Tibial nerve (tissue), 4 donors: Measurements from ENCODE around the gene ITGB1. TPM values are rescaled to one million over a fixed set of nuclear protein-coding genes. Genes with fewer than 3 reads are reported as not detected.

Source experiments
- DNase-seq, 2 donors: peaks; one replicate each; pipeline ENCODE4 v3.0.0-alpha.2; 2019; ENCODE audit warnings: low spot score in 2 of 2
- H3K27ac ChIP-seq, 4 donors: fragments of 200-600 bp; sonication (generic) in 3 of 4; one replicate each; pipeline ENCODE4 v1.5.1; 2017 to 2019; ENCODE audit warnings: mild to moderate bottlenecking in 1 of 4
- H3K27me3 ChIP-seq, 2 donors: fragments of 200-600 bp; sonication (generic) in 1 of 2; one replicate each; pipeline versions ENCODE4 v1.5.1 to v1.6.0; 2017 to 2019
- H3K36me3 ChIP-seq, 3 donors: fragments of 200-600 bp; sonication (generic); one replicate each; pipeline ENCODE4 v1.5.1; 2018 to 2019
- H3K4me1 ChIP-seq, 4 donors: fragments of 200-600 bp; sonication (generic) in 3 of 4; one replicate each; pipeline ENCODE4 v1.5.1; 2017 to 2019
- H3K4me3 ChIP-seq, 4 donors: fragments of 200-600 bp; sonication (generic) in 3 of 4; one replicate each; pipeline ENCODE4 v1.5.1; 2017 to 2019; ENCODE audit warnings: mild to moderate bottlenecking in 1 of 4, moderate library complexity in 1 of 4
- H3K9me3 ChIP-seq, 4 donors: fragments of 200-600 bp; sonication (generic) in 3 of 4; one replicate each; pipeline ENCODE4 v1.5.1; 2017 to 2019
- CTCF ChIP-seq, 5 experiments: fragments of 200-600 bp in 3 of 5; fragments of 450-650 bp in 2 of 5; sonication (generic) in 3 of 5; IDR thresholded peaks; one replicate each; pipeline ENCODE4 v1.5.1; 2016 to 2019; ENCODE audit warnings: antibody characterized with exemption in 5 of 5, mild to moderate bottlenecking in 3 of 5, moderate library complexity in 2 of 5
- EP300 ChIP-seq, 2 donors: sonication (generic); formaldehyde crosslinking; IDR thresholded peaks; one replicate each; pipeline ENCODE4 v1.6.1; 2017; ENCODE audit warnings: antibody characterized with exemption in 2 of 2, mild to moderate bottlenecking in 1 of 2
- POLR2A ChIP-seq, 2 donors: fragments of 450-650 bp; IDR thresholded peaks; one replicate each; pipeline ENCODE4 v1.6.1; 2017; ENCODE audit warnings: antibody characterized with exemption in 2 of 2, mild to moderate bottlenecking in 2 of 2, moderate library complexity in 2 of 2
- WGBS, 2 donors: methylation state at CpG; one replicate each; pipeline ENCODE4 v1.1.5; 2018; 5-methylcytosine and 5-hydroxymethylcytosine counted together
- total RNA-seq, 4 donors: library from RNA; depleted of rRNA; stranded (reverse); fragments of >200 nt; gene quantifications; one replicate each; pipeline ENCODE4 v1.1.0, GENCODE V29; 2016

ITGB1 gene
- total RNA-seq, 4 donors from 2014 or later: 288 to 483 (median 404) TPM

- no peak for TF ChIP-seq CTCF (IDR thresholded peaks at IDR 0.05)
- no peak for TF ChIP-seq EP300 (IDR thresholded peaks at IDR 0.05)
- TF ChIP-seq POLR2A (IDR thresholded peaks at IDR 0.05): no peak
- Histone ChIP-seq H3K27ac (no peak overlapping the region), H3K36me3 (no peaks in the 10 kb centered on the region), H3K27me3 (no peaks in the 10 kb centered on the region), H3K4me3 (no peak overlapping the region), H3K9me3 (no peaks in the 10 kb centered on the region), H3K4me1 (no peaks in the 10 kb centered on the region)
- DNase-seq: no peak
Measured at GRCh38 chr10:32878646-32879045, 79.4 kb downstream of the ITGB1 start.

- no peaks in the 10 kb centered on the region for H3K9me3 ChIP-seq
- H3K27me3 ChIP-seq: no peaks in the 10 kb centered on the region
- DNase-seq: no peak
- H3K4me1 ChIP-seq: no peaks in the 10 kb centered on the region
- no peak overlapping the region for H3K27ac ChIP-seq
- H3K4me3 ChIP-seq: no peak overlapping the region
- TF ChIP-seq EP300 (IDR thresholded peaks at IDR 0.05) (no peak), POLR2A (IDR thresholded peaks at IDR 0.05) (no peak), CTCF (IDR thresholded peaks at IDR 0.05) (no peak)
- no peaks in the 10 kb centered on the region for H3K36me3 ChIP-seq
Measured at GRCh38 chr10:32877915-32878314, 80.1 kb downstream of the ITGB1 start.

- no peaks in the 10 kb centered on the region for H3K4me1 ChIP-seq
- TF ChIP-seq POLR2A (IDR thresholded peaks at IDR 0.05): no peak
- TF ChIP-seq CTCF (IDR thresholded peaks at IDR 0.05): no peak
- no peak for TF ChIP-seq EP300 (IDR thresholded peaks at IDR 0.05)
- DNase-seq: no peak
- H3K27ac ChIP-seq: no peak overlapping the region
- no peak overlapping the region for H3K4me3 ChIP-seq
- H3K9me3 ChIP-seq: peaks cover 0 to 4% (median 2%) of the 10 kb centered on the region in 4 donors
- no peaks in the 10 kb centered on the region for H3K27me3 ChIP-seq
- 82 to 90% methylated on average over 1 of the region's 1 CpG for WGBS, 2 donors
- no peaks in the 10 kb centered on the region for H3K36me3 ChIP-seq
Measured at GRCh38 chr10:32865170-32865569, 92.9 kb downstream of the ITGB1 start.

GRCh38 chr10:32854435-32854834 is 103.6 kb downstream of the ITGB1 start:
- DNase-seq: no peak

GRCh38 chr10:32851301-32851700 is 106.7 kb downstream of the ITGB1 start:
- Histone ChIP-seq H3K27ac (no peak overlapping the region), H3K4me1 (no peaks in the 10 kb centered on the region), H3K9me3 (peaks cover 0 to 3% (median 0%) of the 10 kb centered on the region in 4 donors), H3K4me3 (no peak overlapping the region), H3K36me3 (peaks cover 0 to 10% (median 0%) of the 10 kb centered on the region in 3 donors), H3K27me3 (no peaks in the 10 kb centered on the region)
- DNase-seq: no peak
- TF ChIP-seq POLR2A (IDR thresholded peaks at IDR 0.05): no peak
- no peak for TF ChIP-seq EP300 (IDR thresholded peaks at IDR 0.05)
- TF ChIP-seq CTCF (IDR thresholded peaks at IDR 0.05): no peak
- WGBS, 2 donors: 0% methylated on average over 1 of the region's 1 CpG

More at GRCh38 chr10:32854435-32854834, 103.6 kb downstream of the ITGB1 start:
- peaks cover 0 to 17% (median 0%) of the 10 kb centered on the region in 3 donors for H3K36me3 ChIP-seq
- no peak overlapping the region for H3K27ac ChIP-seq
- peaks cover 0 to 3% (median 0%) of the 10 kb centered on the region in 4 donors for H3K9me3 ChIP-seq
- TF ChIP-seq CTCF (IDR thresholded peaks at IDR 0.05) (no peak), EP300 (IDR thresholded peaks at IDR 0.05) (no peak), POLR2A (IDR thresholded peaks at IDR 0.05) (no peak)
- H3K4me3 ChIP-seq: no peak overlapping the region
- no peaks in the 10 kb centered on the region for H3K4me1 ChIP-seq
- H3K27me3 ChIP-seq: no peaks in the 10 kb centered on the region
- 95 to 97% methylated on average over 2 of the region's 2 CpGs for WGBS, 2 donors
